GM12878 (cell line): ENCODE measurements around the gene LANCL2. TPM values are rescaled to one million over a fixed set of nuclear protein-coding genes. Genes with fewer than 3 reads are reported as not detected.
"Not testable (repeated sequence)": the region's sequence is repeated elsewhere in the genome, so short reads cannot be mapped to it uniquely, and the experiment has no call there.

Experiments used
- ATAC-seq: fragments of 200-7000 bp; cut with Tn5 transposase; 3 replicates; pipeline ENCODE4 v1.9.1; 2020; ENCODE audit warnings: mild to moderate bottlenecking, moderate library complexity
- BruUV-seq: library from RNA; stranded (reverse); fragments of 400-500 nt; replicated peaks from 2 replicates; lab custom pipeline; 2021; lab: Mats Ljungman, UMichigan
- CTCF ChIA-PET: fragments of 300-600 bp; sonication (Branson Sonifier 250); formaldehyde crosslinking; extraction: SDS; loops from one replicate; lab custom pipeline; 2021; ENCODE audit warnings: inconsistent platforms; lab: Yijun Ruan, JAX
- POLR2A ChIA-PET: fragments of 350-600 bp; formaldehyde crosslinking; extraction: SDS; loops from one replicate; lab custom pipeline; 2021; ENCODE audit warnings: inconsistent platforms; lab: Charles Lee
- RAD21 ChIA-PET: fragments of 300-600 bp; sonication (Branson Sonifier 250); formaldehyde crosslinking; loops from one replicate; lab custom pipeline; 2023; ENCODE audit warnings: antibody characterized with exemption; ENCODE audit not compliant: unreplicated experiment; lab: Charles Lee
- SMC1A ChIA-PET: fragments of 300-600 bp; sonication (Branson Sonifier 250); formaldehyde crosslinking; loops from one replicate; lab custom pipeline; 2023; ENCODE audit not compliant: unreplicated experiment, uncharacterized antibody; lab: Charles Lee
- DNase-seq: peaks from one replicate; pipeline ENCODE4 v3.0.0-alpha.2; 2011; ENCODE audit warnings: low read depth, low spot score
- FAIRE-seq: peaks from 3 replicates; lab custom pipeline; 2011; peaks lifted over from hg19 to GRCh38; lab: Jason Lieb, UNC
- H2AFZ ChIP-seq: 2 replicates; pipeline ENCODE4 v1.6.0; 2011; ENCODE audit warnings: low read depth, low read length, control low read depth; ENCODE audit not compliant: control insufficient read depth
- H3K27ac ChIP-seq: 2 replicates; pipeline ENCODE4 v1.5.1; 2011; ENCODE audit warnings: control low read depth; ENCODE audit not compliant: control insufficient read depth, insufficient read depth
- H3K27me3 ChIP-seq, 2 experiments: replicated peaks in 1 of 2; 2 replicates each; pipeline versions ENCODE4 v1.6.0 to v1.6.1; 2011; ENCODE audit warnings: low read length in 1 of 2; ENCODE audit not compliant: control insufficient read depth in 2 of 2, insufficient read depth in 2 of 2
- H3K36me3 ChIP-seq, 2 experiments: 2 replicates each; pipeline ENCODE4 v1.5.1; 2011; ENCODE audit warnings: low read length in 1 of 2; ENCODE audit not compliant: control insufficient read depth in 2 of 2, insufficient read depth in 2 of 2
- H3K4me1 ChIP-seq: 2 replicates; pipeline ENCODE4 v1.6.1; 2011; ENCODE audit warnings: mild to moderate bottlenecking, low read length, moderate library complexity, mixed read lengths; ENCODE audit not compliant: control insufficient read depth, insufficient read depth
- H3K4me2 ChIP-seq: 2 replicates; pipeline ENCODE4 v1.6.0; 2011; ENCODE audit warnings: control low read depth; ENCODE audit not compliant: control insufficient read depth, insufficient read depth
- H3K4me3 ChIP-seq: fragments of 200-600 bp; sonication (generic); 2 replicates; pipeline ENCODE4 v1.5.1; 2016
- H3K79me2 ChIP-seq: 2 replicates; pipeline ENCODE4 v1.6.0; 2011; ENCODE audit warnings: low read length; ENCODE audit not compliant: control insufficient read depth, insufficient read depth
- H3K9ac ChIP-seq: 2 replicates; pipeline ENCODE4 v1.8.0; 2011; ENCODE audit warnings: low read length, control low read depth, mixed read lengths; ENCODE audit not compliant: control insufficient read depth, insufficient read depth
- H3K9me3 ChIP-seq: replicated peaks from 3 replicates; pipeline ENCODE4 v1.5.1; 2011; ENCODE audit warnings: mild to moderate bottlenecking, low read length; ENCODE audit not compliant: control insufficient read depth, insufficient read depth
- H4K20me1 ChIP-seq: 2 replicates; pipeline ENCODE4 v1.6.0; 2011; ENCODE audit not compliant: control insufficient read depth, insufficient read depth
- BCLAF1 ChIP-seq: fragments of 450-650 bp; IDR thresholded peaks from 2 replicates; pipeline ENCODE4 v1.6.1; 2017; ENCODE audit warnings: antibody characterized with exemption, mild to moderate bottlenecking, moderate library complexity
- NR2C2 ChIP-seq: IDR thresholded peaks from 2 replicates; pipeline ENCODE4 v1.6.1; 2011; ENCODE audit warnings: borderline replicate concordance, low read depth; ENCODE audit not compliant: control insufficient read depth, insufficient read length
- NR2F1 ChIP-seq: fragments of 450-650 bp; conservative IDR thresholded peaks from 2 replicates; pipeline ENCODE4 v1.6.1; 2017; ENCODE audit warnings: mild to moderate bottlenecking
- RCOR1 ChIP-seq: conservative IDR thresholded peaks from 2 replicates; pipeline ENCODE4 v1.6.1; 2012; ENCODE audit warnings: low read depth, low read length, improper control_type of control experiment
- SP1 ChIP-seq: IDR thresholded peaks from one replicate; pipeline ENCODE4 v1.6.1; 2011; ENCODE audit warnings: low read depth, low read length
- WGBS: methylation state at CpG from one replicate; pipeline ENCODE4 v1.1.6; 2016; ENCODE audit warnings: low lambda C conversion rate; ENCODE audit not compliant: insufficient replicate concordance, insufficient coverage; ENCODE audit errors: missing lambda C conversion rate; 5-methylcytosine and 5-hydroxymethylcytosine counted together
- in situ Hi-C: fragments of 300-500 bp; cut with MboI; formaldehyde crosslinking; loops from 9 replicates; pipeline ENCODE4 v1.14.3; 2018; ENCODE audit warnings: mixed read lengths
- intact Hi-C: fragments of 100-400 bp; cut with micrococcal nuclease; formaldehyde crosslinking; loops from one replicate; pipeline ENCODE4 v1.14.2; 2022; ENCODE audit not compliant: unreplicated experiment
- polyA plus RNA-seq, 11 experiments: library from polyadenylated mRNA; depleted of rRNA in 4 of 11; unstranded in 6 of 11; stranded (reverse) in 5 of 11; fragments of >200 nt; fragmentation: Nextera tagmentation in 4 of 11; fragmentation: Illumina TruSeq in 1 of 11; extraction: Ambion mirVana in 4 of 11; extraction: Trizol in 1 of 11; gene quantifications; 1 replicate in 1 of 11; 2 replicates in 10 of 11; pipeline versions ENCODE4 v1.2.1 to v1.2.3, GENCODE V29; 2011 to 2016; ENCODE audit warnings: inconsistent platforms in 2 of 11, missing spikeins in 2 of 11, low read depth in 1 of 11
- total RNA-seq, 4 experiments: library from RNA; depleted of rRNA in 3 of 4; stranded (reverse); fragments of >200 nt in 3 of 4; fragmentation: Illumina TruSeq in 1 of 4; extraction: Trizol in 1 of 4; gene quantifications; 2 replicates each; pipeline versions ENCODE4 v1.2.1 to v1.2.3, GENCODE V29; 2013 to 2021

LANCL2 gene
- total and polyA plus RNA-seq, 10 of the 15 experiments (the other 5 are each of a cell fraction or from before 2014, with no cell fraction given): 8.1 to 28.6 (median 16.4) TPM

GRCh38 chr7:55352947-55353273 lies 12.2 kb upstream of the LANCL2 start:
- H3K27me3 ChIP-seq, H3K4me3 ChIP-seq, H4K20me1 ChIP-seq, SMC1A ChIA-PET, H3K4me1 ChIP-seq, RAD21 ChIA-PET, H3K79me2 ChIP-seq, H2AFZ ChIP-seq, H3K27ac ChIP-seq, intact Hi-C loops, BruUV-seq, ATAC-seq, H3K9ac ChIP-seq, FAIRE-seq, H3K9me3 ChIP-seq, H3K4me2 ChIP-seq, POLR2A ChIA-PET, H3K36me3 ChIP-seq, DNase-seq, CTCF ChIA-PET, in situ Hi-C loops: not testable (repeated sequence)
- 85% methylated on average over 5 of the region's 6 CpGs for WGBS

GRCh38 chr7:55360486-55360885 lies 4.7 kb upstream of the LANCL2 start:
- ChIA-PET CTCF (interaction anchor here (0.6 to 0.8 kb wide), 2 partner anchors 54 to 73 kb away, joined by 3 read pairs; no protein-coding TSS in a partner anchor), SMC1A (interaction anchor here (0.7 kb wide), 1 partner anchor 37 kb away, joined by 3 read pairs; no protein-coding TSS in a partner anchor), POLR2A (no interaction called here), RAD21 (interaction anchor here (1.3 kb wide), 1 partner anchor 72 kb away, joined by 3 read pairs; no protein-coding TSS in a partner anchor)
- no TSS peak for BruUV-seq
- TF ChIP-seq NR2C2: no peak
- TF ChIP-seq BCLAF1: no peak
- TF ChIP-seq NR2F1: no peak
- TF ChIP-seq SP1: no peak
- TF ChIP-seq RCOR1: no peak
- peaks cover 3% of the 10 kb centered on the region for H3K4me1 ChIP-seq
- H3K27me3 ChIP-seq: no peaks in the 10 kb centered on the region
- DNase-seq: no peak
- in situ Hi-C loops: no loop called here
- no peak overlapping the region for H3K4me3 ChIP-seq
- H3K9me3 ChIP-seq: no peaks in the 10 kb centered on the region
- WGBS: 39% methylated on average over 2 of the region's 2 CpGs
- no peak overlapping the region for H3K9ac ChIP-seq
- H3K79me2 ChIP-seq: no peaks in the 10 kb centered on the region
- H3K27ac ChIP-seq: no peak overlapping the region
- H2AFZ ChIP-seq: no peak overlapping the region
- no peaks in the 10 kb centered on the region for H3K36me3 ChIP-seq
- no peak for FAIRE-seq
- no peaks in the 10 kb centered on the region for H4K20me1 ChIP-seq
- intact Hi-C loops: no loop called here
- no peak for ATAC-seq
- no peak overlapping the region for H3K4me2 ChIP-seq
